WTC11 (cell line): ENCODE measurements around the gene ADARB2. TPM values are rescaled to one million over a fixed set of nuclear protein-coding genes. Genes with fewer than 3 reads are reported as not detected.

Experiments
- ATAC-seq: fragments of 200-7000 bp; cut with Tn5 transposase; 2 replicates; pipeline ENCODE4 v1.10.0; 2021; ENCODE audit warnings: mild to moderate bottlenecking, moderate library complexity
- CTCF ChIA-PET: fragments of 300-600 bp; sonication (Branson Sonifier 250); formaldehyde crosslinking; loops from one replicate; lab custom pipeline; 2021; ENCODE audit warnings: antibody characterized with exemption; lab: Charles Lee
- POLR2A ChIA-PET: fragments of 350-600 bp; sonication (Branson Sonifier 250); formaldehyde crosslinking; loops from one replicate; lab custom pipeline; 2021; ENCODE audit warnings: antibody characterized with exemption; lab: Charles Lee
- DNase-seq: peaks from one replicate; pipeline ENCODE4 v3.0.0; 2021; ENCODE audit warnings: low spot score
- H3K27ac Mint-ChIP-seq: 2 replicates; pipeline ENCODE4 v1.8.0; 2021; ENCODE audit warnings: mixed read lengths
- H3K27me3 Mint-ChIP-seq: 2 replicates; pipeline ENCODE4 v1.8.0; 2021; ENCODE audit warnings: low read depth, mild to moderate bottlenecking, moderate library complexity, mixed read lengths
- H3K36me3 Mint-ChIP-seq: 2 replicates; pipeline ENCODE4 v1.8.0; 2021; ENCODE audit warnings: mixed read lengths
- H3K4me1 Mint-ChIP-seq: 2 replicates; pipeline ENCODE4 v1.8.0; 2022; ENCODE audit warnings: mixed read lengths
- H3K4me3 Mint-ChIP-seq: 2 replicates; pipeline ENCODE4 v1.8.0; 2021; ENCODE audit warnings: mild to moderate bottlenecking, moderate library complexity, mixed read lengths
- H3K9me3 Mint-ChIP-seq: 2 replicates; pipeline ENCODE4 v1.8.0; 2021; ENCODE audit warnings: mixed read lengths
- ATF2 ChIP-seq: sonication (generic); formaldehyde crosslinking; IDR thresholded peaks from 2 replicates; pipeline ENCODE4 v1.8.1; 2022; ENCODE audit warnings: low read depth, missing genetic modification reagents, borderline replicate concordance
- E2F4 ChIP-seq: sonication (generic); formaldehyde crosslinking; IDR thresholded peaks from 2 replicates; pipeline ENCODE4 v1.8.1; 2022; ENCODE audit warnings: low read depth, mild to moderate bottlenecking, moderate library complexity, missing genetic modification reagents, borderline replicate concordance
- ELF4 ChIP-seq: sonication (generic); formaldehyde crosslinking; IDR thresholded peaks from 2 replicates; pipeline ENCODE4 v1.8.1; 2022; ENCODE audit warnings: low read depth, mild to moderate bottlenecking, moderate library complexity, missing genetic modification reagents
- FOXP1 ChIP-seq: sonication (generic); formaldehyde crosslinking; IDR thresholded peaks from 2 replicates; pipeline ENCODE4 v1.8.0; 2022; ENCODE audit warnings: missing genetic modification reagents, mild to moderate bottlenecking, moderate library complexity, borderline replicate concordance
- FOXP4 ChIP-seq: sonication (generic); formaldehyde crosslinking; IDR thresholded peaks from 2 replicates; pipeline ENCODE4 v1.8.0; 2022; ENCODE audit warnings: mild to moderate bottlenecking, missing genetic modification reagents
- GTF2I ChIP-seq: fragments of 250-450 bp; sonication (Bioruptor Pico); conservative IDR thresholded peaks from 2 replicates; pipeline ENCODE4 v1.4.0; 2021; ENCODE audit warnings: mild to moderate bottlenecking
- JUN ChIP-seq: sonication (generic); formaldehyde crosslinking; IDR thresholded peaks from 2 replicates; pipeline ENCODE4 v1.8.0; 2023; ENCODE audit warnings: mild to moderate bottlenecking, missing genetic modification reagents
- NFATC4 ChIP-seq: fragments of 250-450 bp; sonication (Bioruptor Pico); IDR thresholded peaks from 2 replicates; pipeline ENCODE4 v1.9.0; 2021; ENCODE audit warnings: mild to moderate bottlenecking
- NR2C2 ChIP-seq: sonication (generic); formaldehyde crosslinking; IDR thresholded peaks from 2 replicates; pipeline ENCODE4 v1.8.0; 2022; ENCODE audit warnings: mild to moderate bottlenecking, missing genetic modification reagents
- PRDM15 ChIP-seq: sonication (generic); formaldehyde crosslinking; IDR thresholded peaks from 2 replicates; pipeline ENCODE4 v1.8.0; 2022; ENCODE audit warnings: missing genetic modification reagents
- PREB ChIP-seq: sonication (generic); formaldehyde crosslinking; IDR thresholded peaks from 2 replicates; pipeline ENCODE4 v1.8.1; 2022; ENCODE audit warnings: mild to moderate bottlenecking, missing genetic modification reagents, moderate library complexity, borderline replicate concordance
- PRRX2 ChIP-seq: fragments of 250-450 bp; sonication (Bioruptor Pico); IDR thresholded peaks from 2 replicates; pipeline ENCODE4 v1.8.0; 2021; ENCODE audit warnings: mild to moderate bottlenecking
- RORB ChIP-seq: fragments of 250-450 bp; sonication (Bioruptor Pico); IDR thresholded peaks from 2 replicates; pipeline ENCODE4 v1.9.0; 2021; ENCODE audit warnings: mild to moderate bottlenecking
- SMAD3 ChIP-seq: sonication (generic); formaldehyde crosslinking; IDR thresholded peaks from 2 replicates; pipeline ENCODE4 v1.8.0; 2022; ENCODE audit warnings: missing genetic modification reagents, mild to moderate bottlenecking, borderline replicate concordance
- STAT6 ChIP-seq: sonication (generic); formaldehyde crosslinking; conservative IDR thresholded peaks from 2 replicates; pipeline ENCODE4 v1.8.1; 2023; ENCODE audit warnings: mild to moderate bottlenecking, low read depth, missing genetic modification reagents, moderate library complexity
- TCF7 ChIP-seq: sonication (generic); formaldehyde crosslinking; IDR thresholded peaks from 2 replicates; pipeline ENCODE4 v1.8.0; 2022; ENCODE audit warnings: mild to moderate bottlenecking, low read depth, missing genetic modification reagents, moderate library complexity
- TP53 ChIP-seq: sonication (generic); formaldehyde crosslinking; IDR thresholded peaks from 2 replicates; pipeline ENCODE4 v1.8.1; 2023; ENCODE audit warnings: mild to moderate bottlenecking, missing genetic modification reagents
- ZNF317 ChIP-seq: sonication (generic); formaldehyde crosslinking; IDR thresholded peaks from 2 replicates; pipeline ENCODE4 v1.8.1; 2023; ENCODE audit warnings: low read depth, mild to moderate bottlenecking, moderate library complexity, missing genetic modification reagents, borderline replicate concordance
- ZNF423 ChIP-seq: fragments of 250-450 bp; sonication (Bioruptor Pico); IDR thresholded peaks from 2 replicates; pipeline ENCODE4 v2.1.2; 2022; ENCODE audit warnings: mild to moderate bottlenecking, moderate library complexity
- ZSCAN18 ChIP-seq: fragments of 250-450 bp; sonication (Bioruptor Pico); IDR thresholded peaks from 2 replicates; pipeline ENCODE4 v2.1.2; 2022; ENCODE audit warnings: mild to moderate bottlenecking, moderate library complexity
- total RNA-seq: library from RNA; stranded (reverse); gene quantifications from 3 replicates; pipeline ENCODE4 v1.2.3, GENCODE V29; 2021

Gene ADARB2
- total RNA-seq, 1 experiment from 2014 or later, result 3.7 TPM

- TF ChIP-seq E2F4 (CRISPR knock-in tag), result no peak
- TF ChIP-seq, all 79 proteins: peak for 0
Measured at GRCh38 chr10:1782841-1783240, 45.5 kb upstream of the ADARB2 start (continued).

GRCh38 chr10:1779796-1780195 lies 42.5 kb upstream of the ADARB2 start:
- ChIA-PET CTCF (no interaction called here), POLR2A (no interaction called here)
- H3K27ac Mint-ChIP-seq, result no peak overlapping the region
- ATAC-seq, result no peak
- no peak for DNase-seq
- H3K4me3 Mint-ChIP-seq, result no peak overlapping the region
- H3K27me3 Mint-ChIP-seq, result peaks cover 14% of the 10 kb centered on the region
- H3K4me1 Mint-ChIP-seq, result peaks cover 22% of the 10 kb centered on the region
- peaks cover 50% of the 10 kb centered on the region for H3K9me3 Mint-ChIP-seq
- no peak for TF ChIP-seq NR2C2
- TF ChIP-seq JUN, result no peak
- no peak for TF ChIP-seq ZSCAN18 (CRISPR knock-in tag)
- TF ChIP-seq PRRX2 (CRISPR knock-in tag), result no peak
- no peak for TF ChIP-seq ZNF317 (CRISPR knock-in tag)
- TF ChIP-seq FOXP4 (CRISPR knock-in tag), result no peak
- no peak for TF ChIP-seq ELF4 (CRISPR knock-in tag)
- peaks cover 48% of the 10 kb centered on the region for H3K36me3 Mint-ChIP-seq

- ATAC-seq, result no peak
- H3K27ac Mint-ChIP-seq, result no peak overlapping the region
- TF ChIP-seq ATF2 (CRISPR knock-in tag) (no peak), TCF7 (CRISPR knock-in tag) (no peak), GTF2I (CRISPR knock-in tag) (no peak), TP53 (no peak), FOXP1 (CRISPR knock-in tag) (no peak), SMAD3 (CRISPR knock-in tag) (no peak), PRDM15 (CRISPR knock-in tag) (no peak), STAT6 (CRISPR knock-in tag) (no peak), ZNF423 (CRISPR knock-in tag) (no peak), RORB (CRISPR knock-in tag) (no peak), PREB (CRISPR knock-in tag) (no peak), NFATC4 (no peak)
Measured at GRCh38 chr10:1778375-1778969, 41.1 kb upstream of the ADARB2 start.

More at GRCh38 chr10:1778375-1778969, 41.1 kb upstream of the ADARB2 start:
- Mint-ChIP-seq H3K27me3 (peaks cover 18% of the 10 kb centered on the region), H3K4me3 (no peak overlapping the region), H3K9me3 (peaks cover 46% of the 10 kb centered on the region), H3K4me1 (peaks cover 32% of the 10 kb centered on the region), H3K36me3 (peaks cover 45% of the 10 kb centered on the region)
- POLR2A ChIA-PET, result no interaction called here
- CTCF ChIA-PET, result no interaction called here
- no peak for DNase-seq
